ENCODE results near the gene CCSAP. TPM values are rescaled to one million over a fixed set of nuclear protein-coding genes. Genes with fewer than 3 reads are reported as not detected.
"Not testable (repeated sequence)": the region's sequence is repeated elsewhere in the genome, so short reads cannot be mapped to it uniquely, and the experiment has no call there.

Gene CCSAP
- total RNA-seq (2014; rRNA removed; shearing (Covaris generic); ENCODE audit: low replicate concordance), result 3.4 and 4.2 TPM in 2 replicates

GRCh38 chr1:229342656-229343569 is at the start of gene CCSAP:
CCSAP (minus strand) TSS chr1:229343047; CDS start chr1:229342465, 582 bp downstream.
- DNase-seq (ENCODE audit: low read depth), result peak; percentile 60
- in situ Hi-C loops (cut with HindIII; ENCODE audit: low pct_unique_long_range_greater_than_20kb, low sequenced_read_pairs), result no loop called here

- in situ Hi-C loops (cut with HindIII; ENCODE audit: low pct_unique_long_range_greater_than_20kb, low sequenced_read_pairs), result no loop called here
- DNase-seq (ENCODE audit: low read depth), result no peak
These were observed 47.3 kb upstream of the CCSAP start for GRCh38 chr1:229390130-229390529.

- no peak for DNase-seq (ENCODE audit: low read depth)
- in situ Hi-C loops (cut with HindIII; ENCODE audit: low pct_unique_long_range_greater_than_20kb, low sequenced_read_pairs), result no loop called here
These were observed 46.2 kb upstream of the CCSAP start for GRCh38 chr1:229388897-229389580.

- in situ Hi-C loops (cut with HindIII; ENCODE audit: low pct_unique_long_range_greater_than_20kb, low sequenced_read_pairs), result no loop called here
- no peak for DNase-seq (ENCODE audit: low read depth)
These were observed 43.1 kb upstream of the CCSAP start for GRCh38 chr1:229385853-229386456.

- in situ Hi-C loops (cut with HindIII; ENCODE audit: low pct_unique_long_range_greater_than_20kb, low sequenced_read_pairs), result no loop called here
- DNase-seq (ENCODE audit: low read depth), result no peak
These were observed 42.0 kb upstream of the CCSAP start for GRCh38 chr1:229384822-229385221.

GRCh38 chr1:229383961-229384360 is 41.1 kb upstream of the CCSAP start:
- in situ Hi-C loops (cut with HindIII; ENCODE audit: low pct_unique_long_range_greater_than_20kb, low sequenced_read_pairs), result no loop called here
- DNase-seq (ENCODE audit: low read depth), result no peak

- no peak for DNase-seq (ENCODE audit: low read depth)
- in situ Hi-C loops (cut with HindIII; ENCODE audit: low pct_unique_long_range_greater_than_20kb, low sequenced_read_pairs), result no loop called here
These were observed 40.3 kb upstream of the CCSAP start for GRCh38 chr1:229383188-229383587.

- in situ Hi-C loops (cut with HindIII; ENCODE audit: low pct_unique_long_range_greater_than_20kb, low sequenced_read_pairs), result no loop called here
- peak; percentile 28 for DNase-seq (ENCODE audit: low read depth)
These were observed 38.4 kb upstream of the CCSAP start for GRCh38 chr1:229381234-229381633.

GRCh38 chr1:229380536-229381160 is 37.8 kb upstream of the CCSAP start:
- in situ Hi-C loops (cut with HindIII; ENCODE audit: low pct_unique_long_range_greater_than_20kb, low sequenced_read_pairs), result no loop called here
- DNase-seq (ENCODE audit: low read depth), result no peak

GRCh38 chr1:229379846-229380245 is 37.0 kb upstream of the CCSAP start:
- in situ Hi-C loops (cut with HindIII; ENCODE audit: low pct_unique_long_range_greater_than_20kb, low sequenced_read_pairs), result no loop called here
- DNase-seq (ENCODE audit: low read depth), result no peak

GRCh38 chr1:229378586-229379367 is 35.9 kb upstream of the CCSAP start:
- DNase-seq (ENCODE audit: low read depth), result no peak
- in situ Hi-C loops (cut with HindIII; ENCODE audit: low pct_unique_long_range_greater_than_20kb, low sequenced_read_pairs), result no loop called here

GRCh38 chr1:229378035-229378434 is 35.2 kb upstream of the CCSAP start:
- DNase-seq (ENCODE audit: low read depth); in situ Hi-C loops (cut with HindIII; ENCODE audit: low pct_unique_long_range_greater_than_20kb, low sequenced_read_pairs): not testable (repeated sequence)

- in situ Hi-C loops (cut with HindIII; ENCODE audit: low pct_unique_long_range_greater_than_20kb, low sequenced_read_pairs), result no loop called here
- no peak for DNase-seq (ENCODE audit: low read depth)
These were observed 34.6 kb upstream of the CCSAP start for GRCh38 chr1:229377429-229377828.

- DNase-seq (ENCODE audit: low read depth), result no peak
- in situ Hi-C loops (cut with HindIII; ENCODE audit: low pct_unique_long_range_greater_than_20kb, low sequenced_read_pairs), result no loop called here
These were observed 33.7 kb upstream of the CCSAP start for GRCh38 chr1:229376521-229376920.

- no peak for DNase-seq (ENCODE audit: low read depth)
- in situ Hi-C loops (cut with HindIII; ENCODE audit: low pct_unique_long_range_greater_than_20kb, low sequenced_read_pairs), result no loop called here
These were observed 31.6 kb upstream of the CCSAP start for GRCh38 chr1:229374485-229374884.

GRCh38 chr1:229373395-229373794 is 30.5 kb upstream of the CCSAP start:
- no peak for DNase-seq (ENCODE audit: low read depth)
- in situ Hi-C loops (cut with HindIII; ENCODE audit: low pct_unique_long_range_greater_than_20kb, low sequenced_read_pairs), result no loop called here

GRCh38 chr1:229372251-229372650 is 29.4 kb upstream of the CCSAP start:
- in situ Hi-C loops (cut with HindIII; ENCODE audit: low pct_unique_long_range_greater_than_20kb, low sequenced_read_pairs), result no loop called here

GRCh38 chr1:229371624-229372023 is 28.8 kb upstream of the CCSAP start:
- in situ Hi-C loops (cut with HindIII; ENCODE audit: low pct_unique_long_range_greater_than_20kb, low sequenced_read_pairs), result no loop called here
- no peak for DNase-seq (ENCODE audit: low read depth)

More at GRCh38 chr1:229372251-229372650, 29.4 kb upstream of the CCSAP start:
- DNase-seq (ENCODE audit: low read depth), result no peak

Data from Caki2 (cell line).